Measurements from ENCODE around the gene SEC23A. TPM values are rescaled to one million over a fixed set of nuclear protein-coding genes. Genes with fewer than 3 reads are reported as not detected.
"Not testable (repeated sequence)": the region's sequence is repeated elsewhere in the genome, so short reads cannot be mapped to it uniquely, and the experiment has no call there.

SEC23A gene
- 100 to 1,000 TPM in 3 of 4 donors, 10 to 100 TPM in 1; 88.6 to 290 (median 162) TPM for total RNA-seq

DNA sequence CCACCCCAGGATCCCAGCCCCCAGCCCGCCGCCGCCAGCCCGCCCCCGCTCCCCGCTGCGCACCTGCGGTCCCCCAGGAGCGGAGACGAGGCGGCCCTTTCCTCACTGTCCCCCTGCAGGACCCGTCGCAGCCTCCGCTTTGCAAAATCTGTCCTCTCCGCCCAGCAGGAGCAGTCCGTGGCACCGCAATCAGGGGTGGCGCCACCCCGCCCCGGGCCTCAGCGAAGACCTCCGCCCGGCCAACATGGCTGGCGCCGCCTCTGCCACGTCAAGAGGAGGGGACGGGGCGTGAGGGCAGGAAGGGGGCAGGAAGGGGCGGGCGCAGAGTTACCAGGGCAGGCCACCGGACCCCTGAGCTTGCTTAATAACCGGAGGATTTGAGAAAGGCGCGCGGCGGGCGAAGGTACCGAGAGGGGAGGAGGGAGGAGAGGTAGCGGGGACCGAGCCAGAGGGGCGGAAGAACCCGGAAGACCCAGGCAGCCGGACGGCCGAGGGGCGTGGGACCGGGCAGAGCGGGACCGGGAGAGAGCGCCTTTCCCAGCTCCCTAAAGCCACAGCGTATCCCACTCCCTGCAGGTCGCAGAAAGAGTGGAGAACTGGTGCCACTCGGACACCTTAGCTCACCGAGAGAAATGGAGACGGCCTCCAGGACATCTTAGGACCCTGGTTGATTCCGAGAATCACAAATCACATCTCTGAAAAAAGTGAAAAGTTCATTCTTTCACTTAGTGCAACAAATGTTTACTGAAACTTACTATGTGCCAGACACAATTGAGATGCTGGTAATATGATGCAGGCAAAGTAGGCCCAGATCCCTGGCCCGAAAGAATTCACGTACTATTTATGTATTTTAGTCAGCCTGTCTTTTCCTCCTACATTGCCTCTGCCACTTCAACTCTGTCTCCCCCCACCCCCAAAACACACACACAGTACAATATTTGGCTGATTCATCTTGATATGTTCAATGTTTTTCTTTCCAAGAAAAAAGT, at the start of gene SEC23A:
TSS of gene SEC23A (minus strand) at position 267 of the 989 bp plus-strand sequence. CDS start 7,117 bp downstream, outside the sequence.
- peak; percentile 94 for DNase-seq
- H3K36me3 ChIP-seq = no peaks in the 10 kb centered on the region
- no peaks in the 10 kb centered on the region for H3K27me3 ChIP-seq
- in situ Hi-C loops (cut with MboI; ENCODE audit: low pct_ligation_motif_present in 1 of 4, low pct_unique_long_range_greater_than_20kb in 1 of 4, low sequenced_read_pairs in 3 of 4) = loop anchor here in 1 of 4 donors (10.0 kb wide), 1 partner anchor 72 kb away; the partner anchor contains the start of genes PNN and TRAPPC6B
- 0% methylated on average over 25 to 41 of the region's 58 CpGs for WGBS, 2 donors (ENCODE audit: low coverage in 1 of 2)
- H3K4me3 ChIP-seq = peak within 1 kb of the TSS; percentile 64 to 87 (median 70)
- intact Hi-C loops (cut with DNase I; ENCODE audit: low total_unique reads) = no loop called here
- peaks cover 13 to 51% (median 36%) of the 10 kb centered on the region in 4 donors for H3K4me1 ChIP-seq
- no peaks in the 10 kb centered on the region for H3K9me3 ChIP-seq
- H3K27ac ChIP-seq = peak within 1 kb of the TSS; percentile 95 to 100 (median 96)
- TF ChIP-seq EP300 (IDR thresholded peaks at IDR 0.05; ENCODE audit: low read depth) (no peak), POLR2AphosphoS5 (IDR thresholded peaks at IDR 0.05) (peak; percentile 94 to 97 (median 96)), CTCF (IDR thresholded peaks at IDR 0.05) (peak in 1 of 5 experiments; percentile 5), POLR2A (IDR thresholded peaks at IDR 0.05) (peak; percentile 94)

DNA sequence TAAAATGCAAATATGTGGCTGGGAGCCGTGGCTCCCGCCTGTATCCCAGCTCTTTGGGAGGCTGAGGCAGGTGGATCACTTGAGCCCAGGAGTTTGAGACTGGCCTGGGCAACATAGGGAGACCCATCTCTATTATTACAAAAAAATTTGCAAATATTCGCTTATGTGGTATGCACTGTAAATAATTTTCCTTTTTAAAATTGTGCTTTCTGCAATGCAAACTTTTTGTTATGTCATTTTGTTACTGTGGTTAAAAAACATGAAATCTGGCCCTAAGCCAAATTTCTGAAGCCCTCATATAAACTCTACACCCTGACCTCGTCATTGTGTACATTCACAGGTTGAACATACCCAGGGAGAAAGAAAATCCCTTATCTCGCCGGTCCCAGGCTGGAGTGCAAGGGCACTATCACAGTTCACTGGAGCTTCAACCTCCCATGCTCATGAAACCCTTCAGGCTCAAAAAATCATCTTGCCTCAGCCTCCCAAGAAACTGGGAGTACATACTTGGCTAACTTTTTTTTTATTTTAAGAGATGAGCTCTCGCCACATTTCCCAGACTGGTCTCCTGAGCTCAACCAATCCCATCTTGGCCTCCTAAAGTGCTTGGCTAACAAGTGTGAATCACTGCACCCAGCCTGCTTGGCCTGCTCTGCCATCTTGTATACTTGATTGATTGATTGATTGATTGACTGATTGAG, 42.4 kb upstream of the SEC23A start:
- peaks cover 0 to 20% (median 3%) of the 10 kb centered on the region in 4 donors for H3K36me3 ChIP-seq
- H3K27ac ChIP-seq = no peak overlapping the region
- no peak for DNase-seq
- no peaks in the 10 kb centered on the region for H3K27me3 ChIP-seq
- WGBS, 2 donors (ENCODE audit: low coverage in 1 of 2) = 76 to 80% methylated on average over 4 to 7 of the region's 7 CpGs
- H3K4me1 ChIP-seq = no peaks in the 10 kb centered on the region
- intact Hi-C loops (cut with DNase I; ENCODE audit: low total_unique reads) (no loop called here), in situ Hi-C loops (cut with MboI; ENCODE audit: low pct_ligation_motif_present in 1 of 4, low pct_unique_long_range_greater_than_20kb in 1 of 4, low sequenced_read_pairs in 3 of 4) (no loop called here)
- no peaks in the 10 kb centered on the region for H3K9me3 ChIP-seq
- TF ChIP-seq CTCF (IDR thresholded peaks at IDR 0.05) (no peak), POLR2AphosphoS5 (IDR thresholded peaks at IDR 0.05) (no peak)
- H3K4me3 ChIP-seq = no peak overlapping the region

GRCh38 chr14:39143226-39143625, 40.2 kb upstream of the SEC23A start:
- WGBS, 2 donors (ENCODE audit: low coverage in 1 of 2) = 45 to 65% methylated on average over 2 of the region's 2 CpGs
- H3K9me3 ChIP-seq; intact Hi-C loops (cut with DNase I; ENCODE audit: low total_unique reads); in situ Hi-C loops (cut with MboI; ENCODE audit: low pct_ligation_motif_present in 1 of 4, low pct_unique_long_range_greater_than_20kb in 1 of 4, low sequenced_read_pairs in 3 of 4); H3K4me3 ChIP-seq; H3K36me3 ChIP-seq; H3K27me3 ChIP-seq; H3K4me1 ChIP-seq; H3K27ac ChIP-seq; DNase-seq: not testable (repeated sequence)

DNA sequence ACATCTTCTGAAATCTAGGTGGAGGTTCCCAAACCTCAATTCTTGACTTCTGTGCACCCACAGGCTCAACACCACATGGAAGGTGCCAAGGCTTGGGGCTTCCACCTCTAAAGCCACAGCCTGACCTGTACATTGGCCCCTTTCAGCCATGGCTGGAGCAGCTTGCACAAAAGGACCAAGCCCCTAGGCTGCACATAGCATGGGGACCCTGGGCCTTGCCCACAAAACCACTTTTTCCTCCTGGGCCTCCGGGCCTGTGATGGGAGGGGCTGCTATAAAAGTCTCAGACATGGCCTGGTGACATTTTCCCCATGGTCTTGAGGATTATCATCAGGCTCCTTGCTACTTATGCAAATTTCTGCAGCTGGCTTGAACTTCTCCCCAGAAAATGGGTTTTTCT, 38.6 kb upstream of the SEC23A start:
- H3K36me3 ChIP-seq = peaks cover 0 to 12% (median 2%) of the 10 kb centered on the region in 4 donors
- intact Hi-C loops (cut with DNase I; ENCODE audit: low total_unique reads); in situ Hi-C loops (cut with MboI; ENCODE audit: low pct_ligation_motif_present in 1 of 4, low pct_unique_long_range_greater_than_20kb in 1 of 4, low sequenced_read_pairs in 3 of 4): not testable (repeated sequence)

DNA sequence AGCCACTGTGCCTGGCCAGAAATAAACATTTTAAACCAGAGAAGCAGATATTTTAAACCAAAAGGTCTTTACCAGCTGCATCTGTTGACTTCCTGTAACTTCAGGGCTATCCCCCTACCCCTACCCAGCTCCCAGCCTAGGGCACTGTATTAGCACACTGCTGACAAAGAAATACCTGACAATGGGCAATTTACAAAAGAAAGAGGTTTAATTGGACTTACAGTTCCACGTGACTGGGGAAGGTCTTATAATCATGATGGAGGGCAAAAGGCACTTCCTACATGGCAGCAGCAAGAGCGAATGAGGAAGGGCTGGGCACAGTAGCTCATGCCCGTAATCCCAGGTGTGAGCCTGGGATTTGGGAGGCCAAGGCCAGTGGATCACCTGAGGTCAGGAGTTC, 37.1 kb upstream of the SEC23A start:
- WGBS, 2 donors (ENCODE audit: low coverage in 1 of 2) = 98% methylated on average over 3 of the region's 3 CpGs; no CpG with 5 or more reads in 1 of the 2 donors
- H3K9me3 ChIP-seq = no peaks in the 10 kb centered on the region
- H3K4me3 ChIP-seq = no peak overlapping the region
- H3K27ac ChIP-seq = no peak overlapping the region
- DNase-seq = no peak
- in situ Hi-C loops (cut with MboI; ENCODE audit: low pct_ligation_motif_present in 1 of 4, low pct_unique_long_range_greater_than_20kb in 1 of 4, low sequenced_read_pairs in 3 of 4) = no loop called here
- H3K4me1 ChIP-seq = no peaks in the 10 kb centered on the region
- no peak for TF ChIP-seq POLR2A (IDR thresholded peaks at IDR 0.05)
- no peak for TF ChIP-seq EP300 (IDR thresholded peaks at IDR 0.05; ENCODE audit: low read depth)
- TF ChIP-seq POLR2AphosphoS5 (IDR thresholded peaks at IDR 0.05) = no peak
- TF ChIP-seq CTCF (IDR thresholded peaks at IDR 0.05) = no peak
- no peaks in the 10 kb centered on the region for H3K27me3 ChIP-seq
- intact Hi-C loops (cut with DNase I; ENCODE audit: low total_unique reads) = no loop called here
- peaks cover 0 to 26% (median 4%) of the 10 kb centered on the region in 4 donors for H3K36me3 ChIP-seq

More for the DNA sequence above, 38.6 kb upstream of the SEC23A start:
- not testable (repeated sequence) for H3K27ac ChIP-seq, H3K27me3 ChIP-seq, H3K4me3 ChIP-seq, H3K4me1 ChIP-seq, H3K9me3 ChIP-seq, DNase-seq
- 100% methylated on average over 1 of the region's 1 CpG; no CpG with 5 or more reads in 1 of the 2 donors for WGBS, 2 donors (ENCODE audit: low coverage in 1 of 2)
